VCaP (cell line): ENCODE results near the gene SEMA5B.

Experiments
- H3K27ac ChIP-seq: fragments of 450-650 bp; 2 replicates; pipeline ENCODE4 v1.5.1; 2017
- CTCF ChIP-seq: fragments of 450-650 bp; conservative IDR thresholded peaks from 2 replicates; pipeline ENCODE4 v1.5.1; 2017; ENCODE audit warnings: mild to moderate bottlenecking, moderate library complexity

Gene SEMA5B

GRCh38 chr3:122966045-122966444 lies 61.5 kb downstream of the SEMA5B start:
- no peak overlapping the region for H3K27ac ChIP-seq
- TF ChIP-seq CTCF = no peak

- no peak overlapping the region for H3K27ac ChIP-seq
- no peak for TF ChIP-seq CTCF
Measured at GRCh38 chr3:122964811-122965210, 62.8 kb downstream of the SEMA5B start.

- TF ChIP-seq CTCF = no peak
- H3K27ac ChIP-seq = no peak overlapping the region
Measured at GRCh38 chr3:122962149-122962548, 65.4 kb downstream of the SEMA5B start.

- no peak for TF ChIP-seq CTCF
Measured at GRCh38 chr3:122961146-122961545, 66.4 kb downstream of the SEMA5B start.

GRCh38 chr3:122960652-122961051 lies 66.9 kb downstream of the SEMA5B start:
- TF ChIP-seq CTCF = no peak
- H3K27ac ChIP-seq = no peak overlapping the region

More at GRCh38 chr3:122961146-122961545, 66.4 kb downstream of the SEMA5B start:
- no peak overlapping the region for H3K27ac ChIP-seq

GRCh38 chr3:122959339-122959738 lies 68.2 kb downstream of the SEMA5B start:
- H3K27ac ChIP-seq = peak overlapping the region; percentile 65
- TF ChIP-seq CTCF = no peak

- peak overlapping the region; percentile 65 for H3K27ac ChIP-seq
- no peak for TF ChIP-seq CTCF
Measured at GRCh38 chr3:122957707-122958689, 69.6 kb downstream of the SEMA5B start.
